ENCODE results near the gene ARPP21. TPM values are rescaled to one million over a fixed set of nuclear protein-coding genes. Genes with fewer than 3 reads are reported as not detected.

ARPP21 gene
- polyA plus RNA-seq, 6 donors from 2014 or later = 0.82 to 1.4 TPM; not detected in 4

- DNase-seq (no peak), ATAC-seq (ENCODE audit: low read depth in 2 of 2) (peak in 1 of 2 donors; percentile 60)
- H3K36me3 Mint-ChIP-seq = no peaks in the 10 kb centered on the region
- H3K4me3 Mint-ChIP-seq = no peak overlapping the region
- peak overlapping the region in 1 of 6 donors; percentile 28 for H3K27ac Mint-ChIP-seq
- H3K9me3 Mint-ChIP-seq = peaks cover 0 to 5% (median 0%) of the 10 kb centered on the region in 7 donors
- H3K27me3 Mint-ChIP-seq = no peaks in the 10 kb centered on the region
- H3K4me1 Mint-ChIP-seq = peaks cover 3 to 27% (median 5%) of the 10 kb centered on the region in 3 donors
These were observed 32.2 kb downstream of the ARPP21 start for GRCh38 chr3:35671483-35671882.

DNA sequence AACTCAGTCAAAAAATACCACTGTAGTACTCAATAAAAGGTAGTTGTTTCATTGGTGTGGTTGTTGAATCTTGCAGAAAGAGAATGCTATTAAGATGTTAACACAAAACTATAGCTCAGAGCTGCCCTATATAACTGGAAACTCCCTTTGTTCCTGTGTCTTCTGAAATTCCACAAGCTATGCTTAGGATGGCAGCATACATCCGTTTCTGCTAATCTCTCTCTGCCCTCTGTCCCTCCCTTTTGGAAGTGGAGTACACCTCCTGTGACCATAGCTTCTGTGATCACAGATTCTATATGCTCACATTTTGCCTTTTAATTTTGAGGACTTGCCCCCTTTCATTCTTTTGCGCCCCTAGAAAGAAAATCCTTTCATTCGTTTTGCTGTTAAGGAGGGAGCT lies 33.7 kb downstream of the ARPP21 start:
- DNase-seq (no peak), ATAC-seq (ENCODE audit: low read depth in 2 of 2) (no peak)
- H3K9me3 Mint-ChIP-seq = no peaks in the 10 kb centered on the region
- H3K4me3 Mint-ChIP-seq = no peak overlapping the region
- peaks cover 0 to 22% (median 3%) of the 10 kb centered on the region in 3 donors for H3K4me1 Mint-ChIP-seq
- H3K36me3 Mint-ChIP-seq = no peaks in the 10 kb centered on the region
- H3K27ac Mint-ChIP-seq = no peak overlapping the region
- no peaks in the 10 kb centered on the region for H3K27me3 Mint-ChIP-seq

GRCh38 chr3:35674451-35675109 lies 35.3 kb downstream of the ARPP21 start:
- Mint-ChIP-seq H3K4me1 (peaks cover 0 to 22% (median 3%) of the 10 kb centered on the region in 3 donors), H3K4me3 (no peak overlapping the region), H3K9me3 (no peaks in the 10 kb centered on the region), H3K27me3 (no peaks in the 10 kb centered on the region), H3K36me3 (no peaks in the 10 kb centered on the region), H3K27ac (peak overlapping the region in 1 of 6 donors; percentile 35)
- ATAC-seq (ENCODE audit: low read depth in 2 of 2) = no peak
- no peak for DNase-seq

DNA sequence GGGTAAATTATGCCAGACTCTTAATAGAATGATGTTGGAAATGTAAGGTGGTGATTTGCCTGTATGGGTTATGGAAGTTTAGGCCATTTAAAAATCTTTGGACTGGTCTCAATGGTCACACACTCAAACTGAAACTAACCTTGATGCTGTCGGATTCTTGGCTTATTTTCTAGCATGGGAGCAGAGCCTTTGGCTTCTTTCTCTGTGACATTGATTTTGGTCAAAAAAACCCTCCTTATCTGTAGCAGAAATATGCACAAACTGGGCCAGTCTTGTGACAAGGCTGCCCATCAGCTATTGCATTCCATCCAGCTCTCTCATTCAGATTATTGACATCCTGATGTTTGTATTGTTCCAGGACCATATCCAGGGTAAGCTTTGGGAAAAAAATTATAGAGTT lies 35.9 kb downstream of the ARPP21 start:
- no peaks in the 10 kb centered on the region for H3K9me3 Mint-ChIP-seq
- H3K36me3 Mint-ChIP-seq = no peaks in the 10 kb centered on the region
- no peak overlapping the region for H3K4me3 Mint-ChIP-seq
- no peaks in the 10 kb centered on the region for H3K27me3 Mint-ChIP-seq
- H3K27ac Mint-ChIP-seq = no peak overlapping the region
- no peak for ATAC-seq (ENCODE audit: low read depth in 2 of 2)
- H3K4me1 Mint-ChIP-seq = peaks cover 0 to 20% (median 3%) of the 10 kb centered on the region in 3 donors
- DNase-seq = no peak

DNA sequence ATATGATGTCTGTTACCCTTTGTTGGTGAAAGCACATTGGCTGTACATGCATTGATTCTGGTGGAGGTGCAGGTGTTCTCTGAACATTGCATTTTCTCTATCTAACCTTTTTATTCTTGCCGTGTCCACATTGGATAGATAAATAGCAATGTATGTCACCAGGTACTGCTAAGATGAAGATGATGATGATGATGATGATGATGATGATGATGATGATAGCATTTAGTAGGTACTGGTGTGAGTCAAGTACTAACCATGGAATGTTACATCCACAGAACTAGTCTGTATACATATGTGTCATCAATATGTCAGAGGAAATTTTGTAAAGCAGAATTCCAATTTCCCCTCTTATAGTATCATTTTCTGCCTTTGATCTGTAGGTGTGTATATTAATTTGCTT lies 36.3 kb downstream of the ARPP21 start:
- H3K9me3 Mint-ChIP-seq = no peaks in the 10 kb centered on the region
- peaks cover 2 to 19% (median 7%) of the 10 kb centered on the region in 3 donors for H3K4me1 Mint-ChIP-seq
- DNase-seq = no peak
- H3K4me3 Mint-ChIP-seq = no peak overlapping the region
- H3K27ac Mint-ChIP-seq = peak overlapping the region in 1 of 6 donors; percentile 7
- H3K27me3 Mint-ChIP-seq = no peaks in the 10 kb centered on the region
- no peaks in the 10 kb centered on the region for H3K36me3 Mint-ChIP-seq
- no peak for ATAC-seq (ENCODE audit: low read depth in 2 of 2)

GRCh38 chr3:35677797-35678196 lies 38.5 kb downstream of the ARPP21 start:
- no peak for DNase-seq
- Mint-ChIP-seq H3K4me1 (peaks cover 11 to 25% (median 22%) of the 10 kb centered on the region in 3 donors), H3K27ac (no peak overlapping the region), H3K9me3 (no peaks in the 10 kb centered on the region), H3K27me3 (no peaks in the 10 kb centered on the region), H3K4me3 (no peak overlapping the region), H3K36me3 (no peaks in the 10 kb centered on the region)
- no peak for ATAC-seq (ENCODE audit: low read depth in 2 of 2)

GRCh38 chr3:35678643-35679161 lies 39.4 kb downstream of the ARPP21 start:
- peak overlapping the region in 1 of 6 donors; percentile 36 for H3K27ac Mint-ChIP-seq
- no peak for DNase-seq
- H3K27me3 Mint-ChIP-seq = no peaks in the 10 kb centered on the region
- ATAC-seq (ENCODE audit: low read depth in 2 of 2) = no peak
- peaks cover 16 to 27% (median 26%) of the 10 kb centered on the region in 3 donors for H3K4me1 Mint-ChIP-seq
- H3K36me3 Mint-ChIP-seq = no peaks in the 10 kb centered on the region
- no peaks in the 10 kb centered on the region for H3K9me3 Mint-ChIP-seq
- no peak overlapping the region for H3K4me3 Mint-ChIP-seq

DNA sequence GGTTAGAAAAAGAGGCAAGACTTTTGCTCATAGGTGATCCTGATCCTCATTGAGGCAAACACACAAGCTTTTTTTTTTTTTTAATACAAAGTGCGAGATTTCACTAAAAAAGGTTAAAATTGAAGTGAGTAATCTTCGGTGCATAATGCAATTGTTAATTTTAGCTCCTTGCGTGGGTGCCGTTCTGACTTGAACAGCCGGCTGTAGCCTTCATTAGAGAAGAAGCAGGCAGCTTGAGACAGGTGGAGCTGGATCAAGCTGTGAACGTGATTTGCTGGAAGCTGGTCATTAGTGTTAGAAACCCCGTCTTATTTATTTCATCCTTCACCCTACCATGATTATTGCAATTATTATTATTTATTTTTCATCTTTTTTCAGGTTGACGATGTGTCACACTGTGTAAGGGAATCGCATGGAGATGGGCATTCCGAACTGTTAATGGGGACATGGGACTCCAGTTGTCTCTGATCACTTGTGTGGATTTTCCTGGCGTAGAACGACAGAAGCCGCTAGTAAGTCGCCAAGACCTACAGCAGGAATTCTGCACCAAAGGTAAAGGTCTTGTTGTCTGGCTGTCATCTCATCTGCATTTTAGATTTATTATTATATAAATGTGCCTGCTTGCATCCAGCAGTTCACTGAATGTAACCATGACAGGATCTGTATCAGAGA lies 40.2 kb downstream of the ARPP21 start:
- H3K4me1 Mint-ChIP-seq = peaks cover 16 to 27% (median 26%) of the 10 kb centered on the region in 3 donors
- H3K9me3 Mint-ChIP-seq = no peaks in the 10 kb centered on the region
- H3K27ac Mint-ChIP-seq = no peak overlapping the region
- DNase-seq (no peak), ATAC-seq (ENCODE audit: low read depth in 2 of 2) (no peak)
- no peak overlapping the region for H3K4me3 Mint-ChIP-seq
- H3K36me3 Mint-ChIP-seq = no peaks in the 10 kb centered on the region
- H3K27me3 Mint-ChIP-seq = no peaks in the 10 kb centered on the region

DNA sequence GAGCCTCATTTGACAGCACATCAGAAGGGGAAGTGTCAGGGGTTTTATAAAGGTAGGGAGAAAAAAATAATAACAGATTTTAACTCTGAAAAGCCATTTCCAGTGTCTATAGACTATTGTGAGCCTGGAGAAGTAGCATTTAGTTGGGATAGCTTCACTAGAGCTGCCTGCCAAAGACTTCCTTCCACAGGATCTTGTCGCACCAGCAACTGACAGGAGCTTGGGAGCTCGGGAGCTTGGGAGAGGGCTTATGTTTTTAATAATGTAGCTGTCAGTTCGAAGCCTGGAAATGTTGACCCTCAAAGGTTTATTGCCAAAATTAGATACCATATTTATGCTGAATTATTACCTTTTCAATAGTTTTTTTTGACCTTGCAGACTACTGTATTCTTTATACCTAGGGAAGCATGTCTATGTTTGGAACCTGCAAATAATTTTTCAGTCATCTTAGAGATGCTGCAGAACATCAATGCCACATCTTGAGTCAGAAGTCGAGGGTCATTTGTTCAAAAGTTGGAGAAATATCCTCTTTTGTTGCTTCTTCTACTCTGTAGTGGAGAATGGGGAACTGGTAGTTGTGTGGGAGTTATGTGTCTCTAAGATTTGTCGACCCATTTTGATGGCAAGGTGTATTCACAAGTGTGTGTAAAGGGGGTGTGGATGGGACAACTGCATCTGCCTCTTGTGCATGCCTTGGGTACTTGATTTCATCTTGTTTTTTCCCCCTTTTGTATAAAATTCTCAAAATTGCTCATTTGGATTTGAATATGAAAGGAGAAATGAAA lies 41.7 kb downstream of the ARPP21 start:
- H3K27ac Mint-ChIP-seq = peak overlapping the region in 5 of 6 donors; percentile 7 to 85 (median 79)
- peak overlapping the region in 7 of 8 donors; percentile 14 to 75 (median 61) for H3K4me3 Mint-ChIP-seq
- ATAC-seq (ENCODE audit: low read depth in 2 of 2) (peak in 1 of 2 donors; percentile 59), DNase-seq (peak; percentile 6)
- H3K36me3 Mint-ChIP-seq = no peaks in the 10 kb centered on the region
- peaks cover 16 to 27% (median 26%) of the 10 kb centered on the region in 3 donors for H3K4me1 Mint-ChIP-seq
- H3K27me3 Mint-ChIP-seq = no peaks in the 10 kb centered on the region
- no peaks in the 10 kb centered on the region for H3K9me3 Mint-ChIP-seq

- no peak overlapping the region for H3K27ac Mint-ChIP-seq
- no peaks in the 10 kb centered on the region for H3K36me3 Mint-ChIP-seq
- no peaks in the 10 kb centered on the region for H3K9me3 Mint-ChIP-seq
- no peaks in the 10 kb centered on the region for H3K27me3 Mint-ChIP-seq
- no peak for DNase-seq
- peaks cover 16 to 27% (median 26%) of the 10 kb centered on the region in 3 donors for H3K4me1 Mint-ChIP-seq
- ATAC-seq (ENCODE audit: low read depth in 2 of 2) = no peak
- no peak overlapping the region for H3K4me3 Mint-ChIP-seq
These were observed 45.8 kb downstream of the ARPP21 start for GRCh38 chr3:35685153-35685552.

- Mint-ChIP-seq H3K27ac (peak overlapping the region in 1 of 6 donors; percentile 24), H3K4me1 (no peaks in the 10 kb centered on the region), H3K9me3 (no peaks in the 10 kb centered on the region), H3K27me3 (no peaks in the 10 kb centered on the region), H3K4me3 (no peak overlapping the region), H3K36me3 (no peaks in the 10 kb centered on the region)
- ATAC-seq (ENCODE audit: low read depth in 2 of 2) (no peak), DNase-seq (no peak)
These were observed 49.5 kb downstream of the ARPP21 start for GRCh38 chr3:35688826-35689225.

DNA sequence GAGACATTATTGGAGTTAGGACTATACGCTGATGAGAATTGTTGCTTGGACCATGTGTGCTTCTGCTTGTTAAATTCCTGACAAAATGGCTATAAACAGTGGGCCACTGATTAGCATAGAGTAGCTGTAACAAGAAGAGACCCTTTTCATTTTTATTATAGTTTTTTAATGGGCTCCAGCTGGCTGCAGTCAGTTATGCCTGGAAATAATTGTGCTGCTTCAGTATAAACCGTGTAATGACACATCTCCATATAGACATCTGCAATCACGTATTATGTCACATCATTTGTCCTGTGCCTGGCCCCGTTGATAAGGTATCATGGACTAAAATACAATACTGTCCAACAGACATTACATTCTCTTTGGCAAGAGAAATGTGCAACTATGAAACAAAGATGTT lies 50.9 kb downstream of the ARPP21 start:
- Mint-ChIP-seq H3K36me3 (no peaks in the 10 kb centered on the region), H3K9me3 (no peaks in the 10 kb centered on the region), H3K4me1 (no peaks in the 10 kb centered on the region), H3K27me3 (no peaks in the 10 kb centered on the region), H3K4me3 (no peak overlapping the region), H3K27ac (no peak overlapping the region)
- no peak for ATAC-seq (ENCODE audit: low read depth in 2 of 2)
- no peak for DNase-seq

DNA sequence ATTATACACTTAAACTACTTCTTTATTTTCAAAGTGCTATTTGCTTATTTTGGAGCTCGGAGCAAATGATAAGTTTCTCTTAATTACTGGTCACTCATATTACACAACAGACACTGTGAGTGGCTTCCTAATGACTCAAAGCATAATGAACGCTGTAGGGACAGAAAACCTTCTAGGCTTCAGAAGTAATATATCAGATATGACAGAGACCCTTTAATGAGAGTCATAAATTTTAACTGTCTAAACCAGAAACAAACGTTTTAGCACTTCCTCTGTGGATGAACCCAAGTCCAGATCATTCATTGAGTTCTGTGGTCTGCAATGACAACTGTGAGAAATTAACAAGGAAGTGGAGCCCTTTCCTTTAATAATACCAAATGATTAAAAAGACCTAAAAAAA lies 66.6 kb downstream of the ARPP21 start:
- Mint-ChIP-seq H3K36me3 (no peaks in the 10 kb centered on the region), H3K4me1 (peaks cover 8 to 14% (median 10%) of the 10 kb centered on the region in 3 donors), H3K9me3 (no peaks in the 10 kb centered on the region), H3K4me3 (no peak overlapping the region), H3K27ac (no peak overlapping the region), H3K27me3 (no peaks in the 10 kb centered on the region)
- DNase-seq = no peak
- ATAC-seq (ENCODE audit: low read depth in 2 of 2) = no peak
